DOHH2 (cell line): ENCODE measurements around the gene ABR.
A peak's percentile ranks its signal among the peaks of the same experiment; 100 is the strongest.

ENCODE experiments used
- H3F3A ChIP-seq: fragments of 200-600 bp; sonication (generic), shearing (Covaris generic); 2 replicates; pipeline ENCODE4 v1.6.0; 2016; ENCODE audit warnings: antibody characterized with exemption, mild to moderate bottlenecking; ENCODE audit not compliant: control insufficient read depth, insufficient read depth
- H3K27ac ChIP-seq: fragments of 200-600 bp; sonication (generic); 2 replicates; pipeline ENCODE4 v1.5.1; 2014; ENCODE audit warnings: low read depth, mild to moderate bottlenecking, low read length, moderate library complexity
- H3K27me3 ChIP-seq: fragments of 200-600 bp; sonication (generic); 2 replicates; pipeline ENCODE4 v1.6.1; 2014; ENCODE audit warnings: mild to moderate bottlenecking, low read length, mixed read lengths; ENCODE audit not compliant: control insufficient read depth
- H3K36me3 ChIP-seq: fragments of 200-600 bp; sonication (generic); 2 replicates; pipeline ENCODE4 v1.6.1; 2014; ENCODE audit warnings: mild to moderate bottlenecking, low read length, moderate library complexity, mixed read lengths; ENCODE audit not compliant: control insufficient read depth
- H3K4me1 ChIP-seq: fragments of 200-600 bp; sonication (generic); 2 replicates; pipeline ENCODE4 v1.6.1; 2014; ENCODE audit warnings: mild to moderate bottlenecking, low read length, mixed read lengths; ENCODE audit not compliant: control insufficient read depth
- H3K4me2 ChIP-seq: fragments of 200-600 bp; sonication (generic); 2 replicates; pipeline ENCODE4 v1.6.0; 2014; ENCODE audit warnings: mild to moderate bottlenecking, low read length, moderate library complexity
- H3K4me3 ChIP-seq: fragments of 200-600 bp; sonication (generic); 2 replicates; pipeline ENCODE4 v1.5.1; 2014; ENCODE audit warnings: mild to moderate bottlenecking, low read length, mixed read lengths
- H3K79me2 ChIP-seq: fragments of 200-600 bp; sonication (generic); 2 replicates; pipeline ENCODE4 v1.6.1; 2014; ENCODE audit warnings: mild to moderate bottlenecking, low read length, mixed read lengths; ENCODE audit not compliant: control insufficient read depth
- H3K9me2 ChIP-seq: fragments of 200-600 bp; sonication (generic); replicated peaks from 2 replicates; pipeline ENCODE4 v1.6.1; 2014; ENCODE audit warnings: mild to moderate bottlenecking, low read length, mixed read lengths; ENCODE audit not compliant: control insufficient read depth
- H3K9me3 ChIP-seq: fragments of 200-600 bp; sonication (generic); 2 replicates; pipeline ENCODE4 v1.6.1; 2014; ENCODE audit warnings: antibody characterized with exemption, low read length, mixed read lengths; ENCODE audit not compliant: control insufficient read depth, insufficient read depth
- H4K20me1 ChIP-seq: fragments of 200-600 bp; sonication (generic); 2 replicates; pipeline ENCODE4 v1.6.0; 2014; ENCODE audit warnings: low read depth, mild to moderate bottlenecking, antibody characterized with exemption, low read length, moderate library complexity; ENCODE audit not compliant: control insufficient read depth, insufficient read depth
- EZH2phosphoT487 ChIP-seq: fragments of 200-600 bp; sonication (generic); IDR thresholded peaks from 2 replicates; pipeline ENCODE4 v1.6.1; 2017; ENCODE audit warnings: borderline replicate concordance, mild to moderate bottlenecking, antibody characterized with exemption, low read length, moderate library complexity, mixed read lengths
- TF ChIP-seq, protein P1 (sequence below): fragments of 200-600 bp; sonication (generic); IDR thresholded peaks from one replicate; pipeline ENCODE4 v1.5.1; 2014; ENCODE audit warnings: antibody characterized with exemption, mild to moderate bottlenecking, low read depth, low read length; ENCODE audit not compliant: poor library complexity, severe bottlenecking

Gene ABR

DNA sequence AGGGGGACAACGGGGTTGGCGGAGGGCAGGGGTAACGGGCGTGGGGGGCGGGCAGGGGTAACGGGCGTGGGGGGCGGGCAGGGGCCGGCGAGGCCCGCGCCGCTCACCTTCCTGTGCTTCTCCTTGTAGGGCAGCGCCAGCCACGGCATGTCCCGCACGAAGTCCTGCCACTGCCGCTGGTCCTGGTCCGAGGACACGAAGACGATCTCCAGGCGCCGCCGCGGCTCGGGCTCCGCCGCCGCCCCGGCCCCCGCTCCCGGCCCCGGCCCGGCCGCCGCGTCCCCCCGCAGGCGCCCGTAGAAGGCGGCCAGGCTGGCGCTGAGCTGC, 200.6 kb downstream of the ABR start:
- H3K27ac ChIP-seq: no peak overlapping the region
- peak overlapping the region; percentile 70 for H3K4me2 ChIP-seq
- TF ChIP-seq EZH2phosphoT487: no peak
- TF ChIP-seq, protein P1, sequence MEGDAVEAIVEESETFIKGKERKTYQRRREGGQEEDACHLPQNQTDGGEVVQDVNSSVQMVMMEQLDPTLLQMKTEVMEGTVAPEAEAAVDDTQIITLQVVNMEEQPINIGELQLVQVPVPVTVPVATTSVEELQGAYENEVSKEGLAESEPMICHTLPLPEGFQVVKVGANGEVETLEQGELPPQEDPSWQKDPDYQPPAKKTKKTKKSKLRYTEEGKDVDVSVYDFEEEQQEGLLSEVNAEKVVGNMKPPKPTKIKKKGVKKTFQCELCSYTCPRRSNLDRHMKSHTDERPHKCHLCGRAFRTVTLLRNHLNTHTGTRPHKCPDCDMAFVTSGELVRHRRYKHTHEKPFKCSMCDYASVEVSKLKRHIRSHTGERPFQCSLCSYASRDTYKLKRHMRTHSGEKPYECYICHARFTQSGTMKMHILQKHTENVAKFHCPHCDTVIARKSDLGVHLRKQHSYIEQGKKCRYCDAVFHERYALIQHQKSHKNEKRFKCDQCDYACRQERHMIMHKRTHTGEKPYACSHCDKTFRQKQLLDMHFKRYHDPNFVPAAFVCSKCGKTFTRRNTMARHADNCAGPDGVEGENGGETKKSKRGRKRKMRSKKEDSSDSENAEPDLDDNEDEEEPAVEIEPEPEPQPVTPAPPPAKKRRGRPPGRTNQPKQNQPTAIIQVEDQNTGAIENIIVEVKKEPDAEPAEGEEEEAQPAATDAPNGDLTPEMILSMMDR: no peak
- peaks cover 23% of the 10 kb centered on the region for H3K4me1 ChIP-seq
- no peaks in the 10 kb centered on the region for H3K9me2 ChIP-seq
- H3K79me2 ChIP-seq: no peaks in the 10 kb centered on the region
- no peaks in the 10 kb centered on the region for H4K20me1 ChIP-seq
- H3F3A ChIP-seq: peaks cover 14% of the 10 kb centered on the region
- H3K9me3 ChIP-seq: no peaks in the 10 kb centered on the region
- H3K36me3 ChIP-seq: no peaks in the 10 kb centered on the region
- H3K27me3 ChIP-seq: peaks cover 22% of the 10 kb centered on the region
- H3K4me3 ChIP-seq: peak overlapping the region; percentile 76

DNA sequence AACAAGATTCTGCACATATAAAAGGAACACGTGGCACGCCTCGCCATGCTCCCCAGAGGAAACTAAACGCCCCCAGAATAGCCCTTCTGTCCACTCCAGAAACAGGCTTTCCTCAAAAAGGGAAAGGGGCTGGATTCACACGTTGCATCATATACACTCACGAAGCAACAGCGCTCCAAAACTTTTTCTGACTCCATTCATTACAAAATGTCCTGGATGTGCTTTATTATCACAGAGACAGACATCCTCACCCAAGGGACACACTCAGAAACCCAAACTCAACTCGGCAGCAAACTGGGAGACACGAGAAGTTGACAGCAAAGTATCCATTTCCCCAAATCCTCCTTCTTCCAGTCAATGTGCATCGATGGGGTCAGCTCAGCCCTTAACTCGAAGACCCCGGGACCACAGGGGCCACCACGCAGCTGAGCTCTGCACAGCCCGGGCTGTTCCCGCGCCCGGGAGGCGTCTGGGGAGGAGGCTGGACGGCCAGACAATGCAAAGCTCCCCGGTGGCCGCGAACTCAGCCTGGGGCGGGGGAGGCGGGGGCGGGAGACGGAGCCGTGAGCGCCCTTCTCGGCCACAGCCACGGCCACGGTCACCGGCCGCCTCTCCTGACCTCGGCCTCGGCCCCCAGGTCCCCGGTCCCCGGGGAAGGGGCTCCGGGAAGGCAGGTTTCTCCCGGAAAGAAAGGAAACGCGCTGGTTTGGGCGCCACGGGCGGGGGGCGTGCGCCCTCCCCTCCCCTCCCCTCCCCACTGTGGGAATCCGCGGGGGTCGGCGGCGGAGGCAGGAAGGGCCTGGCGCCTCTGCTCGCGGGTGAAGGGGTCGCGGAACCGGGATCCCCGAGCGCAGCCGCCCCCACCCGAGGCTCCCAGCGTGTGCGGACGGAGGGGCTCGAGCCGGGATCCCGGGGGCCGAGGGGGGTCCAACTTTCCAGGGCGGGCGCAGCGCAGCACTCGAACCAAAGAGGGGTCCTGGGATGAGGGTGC, 201.4 kb downstream of the ABR start:
- 0 out of 2 replicates have a peak, but pooled peaks have one; percentile 22 for TF ChIP-seq EZH2phosphoT487
- TF ChIP-seq, protein P1: no peak
- H3K9me2 ChIP-seq: no peaks in the 10 kb centered on the region
- peaks cover 22% of the 10 kb centered on the region for H3K27me3 ChIP-seq
- peak overlapping the region; percentile 46 for H3K4me3 ChIP-seq
- H3K36me3 ChIP-seq: no peaks in the 10 kb centered on the region
- peaks cover 14% of the 10 kb centered on the region for H3F3A ChIP-seq
- H3K79me2 ChIP-seq: no peaks in the 10 kb centered on the region
- H3K27ac ChIP-seq: no peak overlapping the region
- H3K4me1 ChIP-seq: peaks cover 23% of the 10 kb centered on the region
- no peaks in the 10 kb centered on the region for H3K9me3 ChIP-seq
- no peaks in the 10 kb centered on the region for H4K20me1 ChIP-seq
- peak overlapping the region; percentile 43 for H3K4me2 ChIP-seq

DNA sequence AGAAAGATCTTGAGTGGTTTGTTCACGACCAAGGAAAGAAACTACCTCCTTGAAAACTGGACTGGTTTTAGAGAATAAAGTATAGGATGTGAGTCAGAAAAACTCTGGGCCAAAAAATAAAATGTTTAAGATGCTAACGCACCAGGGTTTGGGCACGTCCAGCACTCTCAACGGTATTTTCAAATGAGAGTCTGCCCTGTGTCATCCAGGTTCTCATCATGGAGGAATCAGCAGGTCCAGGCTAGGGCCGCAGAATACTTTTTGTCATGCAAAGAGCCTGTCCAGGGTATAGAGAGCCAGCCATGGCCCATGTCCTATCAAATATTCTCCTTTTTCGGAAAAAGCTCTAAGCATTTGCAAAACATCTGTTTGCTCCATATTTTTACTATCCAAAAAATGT, 202.6 kb downstream of the ABR start:
- H3K4me3 ChIP-seq: no peak overlapping the region
- H4K20me1 ChIP-seq: no peaks in the 10 kb centered on the region
- H3K4me2 ChIP-seq: no peak overlapping the region
- peaks cover 22% of the 10 kb centered on the region for H3K27me3 ChIP-seq
- H3K79me2 ChIP-seq: no peaks in the 10 kb centered on the region
- no peak overlapping the region for H3K27ac ChIP-seq
- peaks cover 23% of the 10 kb centered on the region for H3K4me1 ChIP-seq
- peaks cover 14% of the 10 kb centered on the region for H3F3A ChIP-seq
- H3K36me3 ChIP-seq: no peaks in the 10 kb centered on the region
- H3K9me2 ChIP-seq: no peaks in the 10 kb centered on the region
- no peaks in the 10 kb centered on the region for H3K9me3 ChIP-seq
- TF ChIP-seq, protein P1: no peak
- TF ChIP-seq EZH2phosphoT487: no peak
